ENCODE results near the gene IFI44L. TPM values are rescaled to one million over a fixed set of nuclear protein-coding genes. Genes with fewer than 3 reads are reported as not detected.

IFI44L gene
- total RNA-seq, 2 experiments from 2014 or later: 19.5 to 23.9 TPM

GRCh38 chr1:78619032-78619431 is 1.2 kb upstream of the IFI44L start:
- POLR2A ChIA-PET: interaction anchor here (3.6 kb wide), 1 partner anchor 31 kb away, joined by 29 read pairs; the partner anchor contains the start of gene IFI44
- intact Hi-C loops (cut with DNase I, micrococcal nuclease): loop anchor here in 1 of 2 experiments (5.0 kb wide), 1 partner anchor 472 kb away; no protein-coding TSS in a partner anchor

GRCh38 chr1:78619446-78619802 is 824 bp upstream of the IFI44L start:
- no peak overlapping the region for H3K4me3 ChIP-seq (ENCODE audit: low read length)
- peak overlapping the region; percentile 83 for H3K27ac Mint-ChIP-seq
- ATAC-seq (ENCODE audit: poor library complexity) (no peak), DNase-seq (peak in 2 of 14 experiments; percentile 21 to 26)
- no peaks in the 10 kb centered on the region for H3K9me3 Mint-ChIP-seq
- ChIA-PET CTCF (interaction anchor here (1.4 kb wide), 1 partner anchor 10 kb away, joined by 4 read pairs; no protein-coding TSS in a partner anchor), POLR2A (interaction anchor here (1.2 to 4.7 kb wide), 6 partner anchors 23 to 50 kb away, joined by 3 to 29 read pairs (median 8); partner anchors contain the start of gene IFI44)
- H3K4me1 ChIP-seq (ENCODE audit: insufficient read depth, low read length): peaks cover 23% of the 10 kb centered on the region
- H3K36me3 ChIP-seq (ENCODE audit: insufficient read depth, low read length): no peaks in the 10 kb centered on the region
- H3K27ac ChIP-seq (ENCODE audit: low read depth in 1 of 2, low read length in 2 of 2): peak overlapping the region in 1 of 2 donors; percentile 56
- peaks cover 64% of the 10 kb centered on the region for H3K4me1 Mint-ChIP-seq (ENCODE audit: low read depth)
- H3K27me3 Mint-ChIP-seq: no peaks in the 10 kb centered on the region
- H3K4me3 Mint-ChIP-seq: peak overlapping the region; percentile 85
- intact Hi-C loops (cut with DNase I, micrococcal nuclease): loop anchor here in 1 of 2 experiments (5.0 kb wide), 1 partner anchor 472 kb away; no protein-coding TSS in a partner anchor
- TF ChIP-seq, protein P1, sequence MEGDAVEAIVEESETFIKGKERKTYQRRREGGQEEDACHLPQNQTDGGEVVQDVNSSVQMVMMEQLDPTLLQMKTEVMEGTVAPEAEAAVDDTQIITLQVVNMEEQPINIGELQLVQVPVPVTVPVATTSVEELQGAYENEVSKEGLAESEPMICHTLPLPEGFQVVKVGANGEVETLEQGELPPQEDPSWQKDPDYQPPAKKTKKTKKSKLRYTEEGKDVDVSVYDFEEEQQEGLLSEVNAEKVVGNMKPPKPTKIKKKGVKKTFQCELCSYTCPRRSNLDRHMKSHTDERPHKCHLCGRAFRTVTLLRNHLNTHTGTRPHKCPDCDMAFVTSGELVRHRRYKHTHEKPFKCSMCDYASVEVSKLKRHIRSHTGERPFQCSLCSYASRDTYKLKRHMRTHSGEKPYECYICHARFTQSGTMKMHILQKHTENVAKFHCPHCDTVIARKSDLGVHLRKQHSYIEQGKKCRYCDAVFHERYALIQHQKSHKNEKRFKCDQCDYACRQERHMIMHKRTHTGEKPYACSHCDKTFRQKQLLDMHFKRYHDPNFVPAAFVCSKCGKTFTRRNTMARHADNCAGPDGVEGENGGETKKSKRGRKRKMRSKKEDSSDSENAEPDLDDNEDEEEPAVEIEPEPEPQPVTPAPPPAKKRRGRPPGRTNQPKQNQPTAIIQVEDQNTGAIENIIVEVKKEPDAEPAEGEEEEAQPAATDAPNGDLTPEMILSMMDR (IDR thresholded peaks at IDR 0.05): no peak
- peaks cover 6% of the 10 kb centered on the region for H3K36me3 Mint-ChIP-seq (ENCODE audit: low read depth)
- no peaks in the 10 kb centered on the region for H3K9me3 ChIP-seq (ENCODE audit: control insufficient read depth in 1 of 2, insufficient read depth in 1 of 2, low read length in 2 of 2)
- H3K27me3 ChIP-seq (ENCODE audit: control insufficient read depth in 1 of 2, insufficient read depth in 2 of 2, low read length in 2 of 2): no peaks in the 10 kb centered on the region

More at GRCh38 chr1:78619032-78619431, 1.2 kb upstream of the IFI44L start:
- Mint-ChIP-seq H3K27ac (peak overlapping the region; percentile 83), H3K36me3 (ENCODE audit: low read depth) (peaks cover 2% of the 10 kb centered on the region), H3K9me3 (no peaks in the 10 kb centered on the region), H3K4me1 (ENCODE audit: low read depth) (peaks cover 60% of the 10 kb centered on the region), H3K4me3 (peak overlapping the region; percentile 85), H3K27me3 (no peaks in the 10 kb centered on the region)
- Histone ChIP-seq H3K27ac (ENCODE audit: low read depth in 1 of 2, low read length in 2 of 2) (peak overlapping the region in 1 of 2 donors; percentile 56), H3K27me3 (ENCODE audit: control insufficient read depth in 1 of 2, insufficient read depth in 2 of 2, low read length in 2 of 2) (no peaks in the 10 kb centered on the region), H3K4me3 (ENCODE audit: low read length) (no peak overlapping the region), H3K9me3 (ENCODE audit: control insufficient read depth in 1 of 2, insufficient read depth in 1 of 2, low read length in 2 of 2) (no peaks in the 10 kb centered on the region), H3K4me1 (ENCODE audit: insufficient read depth, low read length) (peaks cover 22% of the 10 kb centered on the region), H3K36me3 (ENCODE audit: insufficient read depth, low read length) (no peaks in the 10 kb centered on the region)
- DNase-seq: no peak
- TF ChIP-seq, protein P1 (IDR thresholded peaks at IDR 0.05): no peak
- CTCF ChIA-PET: no interaction called here
- ATAC-seq (ENCODE audit: poor library complexity): no peak

DNA sequence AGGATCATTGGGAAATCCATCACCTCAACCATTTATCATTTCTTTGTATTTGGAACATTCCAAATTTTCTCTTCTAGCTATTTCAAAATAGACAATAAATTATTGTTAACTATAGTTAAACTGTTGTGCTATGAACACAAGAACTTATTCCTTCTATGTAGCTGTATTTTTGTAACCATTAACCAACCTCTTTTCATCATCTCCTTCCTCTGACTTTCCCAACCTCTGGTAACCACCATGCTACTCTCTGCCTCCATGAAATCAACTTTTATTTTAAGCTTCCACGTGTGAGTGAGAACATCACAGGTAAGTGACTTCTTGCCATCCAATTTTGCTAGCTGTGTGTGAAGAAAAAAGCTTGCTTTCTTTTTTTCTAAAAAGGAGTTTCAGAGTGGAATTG is 418 bp downstream of the IFI44L start:
- no peak for ATAC-seq (ENCODE audit: poor library complexity)
- DNase-seq: peak in 1 of 14 experiments; percentile 10
- Histone ChIP-seq H3K4me3 (ENCODE audit: low read length) (peak overlapping the region; percentile 49), H3K4me1 (ENCODE audit: insufficient read depth, low read length) (peaks cover 23% of the 10 kb centered on the region), H3K9me3 (ENCODE audit: control insufficient read depth in 1 of 2, insufficient read depth in 1 of 2, low read length in 2 of 2) (no peaks in the 10 kb centered on the region), H3K36me3 (ENCODE audit: insufficient read depth, low read length) (no peaks in the 10 kb centered on the region), H3K27me3 (ENCODE audit: control insufficient read depth in 1 of 2, insufficient read depth in 2 of 2, low read length in 2 of 2) (no peaks in the 10 kb centered on the region), H3K27ac (ENCODE audit: low read depth in 1 of 2, low read length in 2 of 2) (peak overlapping the region in 1 of 2 donors; percentile 56)
- intact Hi-C loops (cut with DNase I, micrococcal nuclease): no loop called here
- peak overlapping the region; percentile 85 for H3K4me3 Mint-ChIP-seq
- TF ChIP-seq, protein P1 (IDR thresholded peaks at IDR 0.05): no peak
- ChIA-PET POLR2A (interaction anchor here (1.0 to 4.7 kb wide), 8 partner anchors 13 to 616 kb away, joined by 3 to 29 read pairs (median 8); partner anchors contain the start of genes DNAJB4 and IFI44), CTCF (interaction anchor here (0.6 to 1.4 kb wide), 3 partner anchors 9 to 21 kb away, joined by 4 read pairs; no protein-coding TSS in a partner anchor)
- peaks cover 10% of the 10 kb centered on the region for H3K36me3 Mint-ChIP-seq (ENCODE audit: low read depth)
- H3K27me3 Mint-ChIP-seq: no peaks in the 10 kb centered on the region
- no peaks in the 10 kb centered on the region for H3K9me3 Mint-ChIP-seq
- peak overlapping the region; percentile 83 for H3K27ac Mint-ChIP-seq
- peaks cover 76% of the 10 kb centered on the region for H3K4me1 Mint-ChIP-seq (ENCODE audit: low read depth)
